Measurements from ENCODE around the gene HMGN2.

HMGN2 gene
- 146 to 157 reads per million in 2 experiments for total RNA-seq

DNA sequence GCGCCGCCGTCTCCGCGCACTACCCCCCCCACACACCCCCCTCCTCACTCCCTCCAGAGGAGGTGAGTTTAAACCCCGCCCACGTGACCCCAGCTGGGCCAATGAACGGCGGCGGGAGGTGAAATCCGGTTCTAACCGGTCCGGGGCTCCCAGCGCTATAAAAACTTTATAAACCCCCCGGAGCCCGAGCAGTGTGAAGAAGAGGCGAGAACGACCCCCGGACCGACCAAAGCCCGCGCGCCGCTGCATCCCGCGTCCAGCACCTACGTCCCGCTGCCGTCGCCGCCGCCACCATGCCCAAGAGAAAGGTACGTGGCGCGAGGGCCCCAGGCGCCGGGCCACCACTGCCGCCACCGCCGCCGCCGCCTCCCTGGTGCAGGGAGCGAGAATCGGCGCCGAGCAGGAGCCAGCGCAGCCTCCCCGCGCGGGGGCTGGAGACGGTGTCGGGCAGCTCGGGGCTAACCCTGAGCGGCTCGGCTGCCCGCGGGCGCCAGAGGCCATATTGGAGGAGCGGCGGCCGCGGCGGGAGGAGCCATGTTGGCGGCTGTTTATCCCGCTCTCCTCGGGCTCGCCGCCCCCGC lies at the start of gene HMGN2:
Gene HMGN2, plus strand, starts transcription at position 121 of the 581 bp plus-strand sequence. Its CDS starts 173 bp downstream, at position 294.
- peak; percentile 86 for DNase-seq (ENCODE audit: low read depth)

DNA sequence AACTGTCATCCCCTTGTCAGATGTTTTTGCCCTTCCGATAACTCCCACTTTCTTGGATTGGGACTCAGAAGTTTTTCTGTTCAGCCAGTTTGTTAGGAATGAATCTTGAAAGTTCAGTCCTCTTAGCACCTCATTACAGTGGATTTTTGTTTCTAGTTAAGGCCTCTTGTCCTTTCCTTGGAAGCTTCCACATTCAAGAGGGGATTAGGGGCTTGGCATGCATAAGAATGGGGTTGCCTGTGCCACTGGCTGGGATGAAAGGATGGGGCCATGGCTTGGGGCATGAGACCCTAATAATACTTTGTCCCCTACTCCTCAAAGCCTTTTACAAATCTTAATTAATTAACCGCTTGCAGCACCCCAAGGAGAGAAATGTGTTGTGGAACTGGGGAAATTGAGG lies 42.5 kb upstream of the HMGN2 start:
- no peak for DNase-seq (ENCODE audit: low read depth)

DNA sequence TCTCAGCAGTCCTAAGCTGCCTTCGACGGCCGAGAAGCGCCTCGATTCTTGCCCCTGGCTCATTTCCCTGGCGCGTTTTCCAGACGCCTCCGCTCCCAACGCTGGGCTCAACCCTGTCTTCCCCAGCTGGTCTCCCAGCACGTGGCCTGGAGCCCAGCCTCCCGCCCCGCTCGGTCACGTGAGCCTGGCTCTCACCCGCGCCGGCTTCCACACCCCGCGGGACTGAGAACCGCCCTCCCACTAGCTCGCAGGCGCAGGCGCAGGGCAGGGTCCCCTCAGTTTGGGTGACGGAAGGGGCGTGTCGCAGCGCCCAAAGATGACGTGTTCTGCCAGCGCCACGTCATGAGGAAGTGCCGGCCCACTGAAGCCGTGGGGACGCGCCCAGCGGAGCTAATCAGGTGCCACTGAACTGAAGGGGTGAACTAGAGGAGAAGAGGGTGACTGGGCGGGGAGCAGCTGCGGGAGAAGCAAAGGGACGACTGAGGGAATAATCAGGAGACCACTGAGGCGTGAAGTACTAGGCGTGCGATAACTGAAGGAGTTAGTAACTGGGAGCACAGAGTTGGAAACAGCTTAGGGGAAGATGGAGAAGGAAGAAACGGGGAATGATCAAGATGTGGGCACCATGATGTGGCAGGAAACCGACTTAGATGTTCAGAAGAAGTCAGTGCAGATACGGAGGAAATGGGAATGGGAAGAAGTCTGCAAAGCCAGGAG lies 40.1 kb upstream of the HMGN2 start, which contains the start of gene DHDDS:
Gene DHDDS, plus strand, starts transcription at position 343 of the 717 bp plus-strand sequence. CDS start 625 bp downstream, outside the sequence.
- DNase-seq (ENCODE audit: low read depth), result peak; percentile 97

DNA sequence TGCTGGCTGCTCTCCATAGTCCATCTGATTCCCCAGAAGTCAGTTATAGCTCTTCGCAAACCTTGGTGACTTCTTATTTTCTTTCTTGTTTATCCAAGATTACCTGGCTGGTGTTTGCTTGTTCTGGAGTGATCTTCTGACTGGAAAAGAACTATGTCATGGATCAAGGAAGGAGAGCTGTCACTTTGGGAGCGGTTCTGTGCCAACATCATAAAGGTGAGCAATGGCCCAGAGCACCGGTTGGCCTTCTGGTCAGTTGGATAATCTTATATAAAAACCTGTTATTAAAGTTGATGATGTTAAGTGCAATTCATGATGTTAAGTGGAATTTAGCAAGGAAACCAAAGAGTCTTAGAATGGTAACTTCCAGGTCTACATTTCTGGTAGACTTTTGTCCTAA lies 39.4 kb upstream of the HMGN2 start:
- DNase-seq (ENCODE audit: low read depth), result no peak

DNA sequence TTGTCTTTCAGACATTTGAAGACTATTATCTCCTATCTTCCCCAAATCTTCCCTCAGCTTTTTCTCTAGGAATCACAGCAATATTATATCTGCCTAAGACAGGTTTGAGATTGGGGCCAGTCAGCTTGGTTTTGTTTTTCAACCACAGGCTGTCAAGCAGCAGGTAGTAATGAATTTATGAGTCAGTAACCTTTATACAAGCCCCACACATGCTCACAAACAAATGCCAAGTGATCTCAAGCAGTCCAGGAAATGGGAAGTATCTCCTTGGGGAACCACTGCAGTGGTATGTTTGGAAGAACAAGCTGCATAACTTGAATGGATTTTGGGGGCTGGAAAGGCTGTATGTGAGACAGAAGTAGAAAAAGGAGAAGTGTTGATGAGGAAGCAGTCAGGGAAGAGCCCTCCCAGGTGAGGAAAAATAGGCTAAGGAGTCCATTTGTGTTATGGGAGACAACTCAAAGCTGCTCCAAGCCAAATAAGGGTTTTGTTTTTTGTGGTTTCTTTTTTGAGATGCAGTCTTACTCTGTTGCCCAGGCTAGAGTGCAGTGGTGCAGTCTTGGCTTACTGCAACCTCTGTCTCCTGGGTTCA lies 38.0 kb upstream of the HMGN2 start:
- no peak for DNase-seq (ENCODE audit: low read depth)

DNA sequence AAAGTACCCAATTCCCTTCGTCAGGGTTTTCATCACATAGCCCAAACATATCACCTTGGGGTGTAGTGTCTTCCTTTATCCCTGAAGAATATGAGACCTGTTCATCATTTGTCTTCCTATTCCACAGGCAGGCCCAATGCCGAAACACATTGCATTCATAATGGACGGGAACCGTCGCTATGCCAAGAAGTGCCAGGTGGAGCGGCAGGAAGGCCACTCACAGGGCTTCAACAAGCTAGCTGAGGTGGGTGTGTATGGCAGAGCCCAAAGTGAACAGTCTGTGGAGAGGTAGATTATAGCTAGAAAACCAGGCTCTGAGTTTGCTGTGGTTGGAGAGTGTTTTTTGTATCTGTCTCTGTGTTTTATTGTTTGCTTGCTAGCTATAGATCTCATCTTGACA lies 34.2 kb upstream of the HMGN2 start:
- no peak for DNase-seq (ENCODE audit: low read depth)

DNA sequence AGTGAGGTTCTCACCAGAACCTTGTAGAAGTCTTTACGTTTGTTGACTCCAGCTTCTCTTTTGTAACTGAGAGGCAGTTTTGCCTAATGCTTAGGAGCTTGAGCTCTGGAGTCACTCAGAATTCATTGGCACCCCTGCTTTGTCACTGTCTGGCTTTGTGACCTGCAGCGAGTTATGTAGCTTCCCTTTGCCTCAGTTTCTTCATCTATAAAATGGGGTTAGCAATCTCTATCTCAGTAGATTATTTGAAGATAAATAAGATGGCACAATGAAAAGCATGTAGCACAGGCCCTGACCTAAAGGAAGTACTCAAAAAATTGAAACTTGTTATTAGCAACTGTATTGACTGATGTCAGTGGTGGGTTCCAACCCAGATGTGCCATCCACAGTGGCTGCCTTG lies 32.0 kb upstream of the HMGN2 start:
- DNase-seq (ENCODE audit: low read depth), result no peak

DNA sequence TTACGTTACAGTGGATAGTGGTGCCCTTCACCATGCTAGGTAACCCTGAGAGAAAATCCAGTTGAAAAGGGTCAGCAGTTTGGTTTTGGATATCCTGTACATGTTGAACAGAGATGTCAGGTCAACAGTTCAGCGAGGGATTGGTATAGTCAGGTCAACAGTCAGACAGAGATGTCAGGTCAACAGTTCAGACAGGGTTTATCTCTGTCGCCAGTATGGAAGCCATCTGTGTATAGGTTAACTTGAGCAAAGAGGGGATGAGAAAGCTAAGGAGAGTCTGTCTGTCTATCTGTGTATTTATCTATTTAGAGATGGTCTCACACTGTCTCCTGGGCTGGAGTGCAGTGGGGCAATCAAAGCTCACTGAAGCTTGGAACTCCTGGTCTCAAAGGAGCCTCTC lies 22.4 kb upstream of the HMGN2 start:
- no peak for DNase-seq (ENCODE audit: low read depth)

DNA sequence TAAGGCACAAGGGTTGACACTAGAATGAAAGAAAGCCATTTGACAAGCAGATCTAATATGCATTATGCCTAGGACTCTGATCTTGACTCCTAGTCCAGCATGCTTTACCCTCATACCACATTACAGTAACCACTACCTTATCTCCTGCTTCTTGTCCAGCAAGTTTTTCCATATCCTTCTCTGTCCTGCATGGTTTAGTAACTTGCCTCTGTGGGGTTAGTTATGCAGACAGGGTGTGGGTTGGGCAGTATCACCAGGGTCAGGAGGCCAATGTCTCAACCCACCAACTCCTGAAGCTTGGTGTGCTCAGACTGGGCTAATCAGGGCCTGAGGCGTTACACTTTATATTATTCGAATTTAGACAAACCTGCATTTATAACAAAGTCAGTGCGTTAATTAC lies 21.3 kb upstream of the HMGN2 start:
- DNase-seq (ENCODE audit: low read depth), result no peak

DNA sequence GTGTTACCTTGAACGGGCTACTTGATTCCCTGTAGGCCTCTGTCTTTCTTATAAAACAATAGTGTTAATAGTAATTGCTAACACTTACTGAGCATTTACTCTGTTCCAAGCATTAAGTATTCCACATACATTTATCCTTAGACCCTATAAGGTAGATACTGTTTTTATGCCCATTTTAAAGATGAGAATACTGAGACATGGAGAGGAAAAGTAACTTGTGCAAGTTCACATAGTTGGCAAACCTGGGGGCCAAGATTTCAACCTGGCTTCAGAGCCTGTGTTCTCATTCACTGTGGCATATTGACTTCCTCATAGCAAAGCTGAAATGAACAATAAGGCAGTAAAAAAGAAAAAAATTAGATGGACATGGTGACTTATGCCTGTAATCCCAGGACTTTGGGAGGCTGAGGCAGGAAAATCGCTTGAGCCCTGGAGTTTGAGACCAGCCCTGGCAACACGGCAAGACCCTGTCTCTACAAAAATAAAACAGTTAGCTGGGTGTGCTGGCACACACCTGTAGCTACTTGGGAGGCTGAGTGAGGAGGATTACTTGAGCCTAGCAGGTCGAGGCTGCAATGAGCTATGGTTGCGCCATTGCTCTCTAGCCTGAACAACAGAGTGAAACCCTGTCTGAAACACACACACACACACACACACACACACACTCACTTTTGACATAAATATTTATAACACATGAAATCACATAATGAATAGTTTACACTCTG lies 19.6 kb upstream of the HMGN2 start:
- DNase-seq (ENCODE audit: low read depth), result no peak

DNA sequence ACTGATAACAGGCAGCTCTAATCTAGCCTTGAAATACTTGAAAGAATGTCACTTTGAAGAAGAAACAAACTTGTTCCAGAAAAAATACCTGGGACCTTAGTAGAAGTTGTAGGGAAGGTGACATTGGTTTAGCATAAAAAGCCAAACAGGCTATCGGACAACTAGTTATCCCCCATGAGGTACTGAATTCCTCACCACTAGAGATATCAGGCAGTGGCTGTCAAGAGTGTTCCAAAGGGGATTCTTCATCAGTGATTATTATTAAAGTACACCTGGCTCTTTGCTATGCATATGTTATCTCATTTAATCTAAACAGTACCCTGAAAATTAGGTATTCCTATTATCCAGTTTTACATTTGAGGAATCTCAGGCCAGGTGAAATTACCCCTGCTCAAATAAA lies 13.1 kb upstream of the HMGN2 start:
- no peak for DNase-seq (ENCODE audit: low read depth)

DNA sequence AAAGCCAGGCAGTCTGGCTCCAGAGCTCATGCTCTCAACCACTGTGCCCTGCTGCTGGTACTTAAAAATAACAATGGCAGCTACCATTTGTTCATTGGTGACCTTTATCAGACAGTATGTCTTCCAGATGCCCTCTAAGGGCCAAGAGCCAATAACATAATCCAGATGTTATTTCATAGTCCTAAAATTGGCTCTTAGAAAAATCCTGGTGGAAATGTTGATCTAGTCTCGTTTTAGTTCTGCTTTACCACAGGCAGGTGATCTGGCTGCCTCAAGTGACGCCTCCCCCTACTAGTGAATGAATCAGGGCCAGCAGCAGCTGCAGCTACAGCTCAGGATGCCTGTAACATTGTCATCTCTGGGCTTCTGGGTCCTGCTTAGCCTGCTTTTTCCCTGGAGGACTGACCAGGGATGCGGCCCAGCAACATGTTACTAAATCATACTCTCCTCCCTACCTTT lies 12.6 kb upstream of the HMGN2 start:
- DNase-seq (ENCODE audit: low read depth), result no peak

DNA sequence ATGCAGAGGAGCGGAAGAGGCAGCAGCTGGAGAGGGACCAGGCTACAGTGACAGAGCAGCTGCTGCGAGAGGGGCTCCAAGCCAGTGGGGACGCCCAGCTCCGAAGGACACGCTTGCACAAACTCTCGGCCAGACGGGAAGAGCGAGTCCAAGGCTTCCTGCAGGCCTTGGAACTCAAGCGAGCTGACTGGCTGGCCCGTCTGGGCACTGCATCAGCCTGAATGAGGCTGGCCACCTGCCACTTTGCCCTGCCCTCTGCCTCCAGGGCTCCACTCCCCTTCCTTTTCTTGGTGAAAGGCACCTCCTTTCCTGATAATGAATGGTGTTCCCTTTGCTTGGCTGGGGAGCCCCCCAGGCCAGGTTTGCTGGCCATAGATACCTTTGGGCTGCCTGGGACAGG lies 3.3 kb upstream of the HMGN2 start:
- DNase-seq (ENCODE audit: low read depth), result no peak

DNA sequence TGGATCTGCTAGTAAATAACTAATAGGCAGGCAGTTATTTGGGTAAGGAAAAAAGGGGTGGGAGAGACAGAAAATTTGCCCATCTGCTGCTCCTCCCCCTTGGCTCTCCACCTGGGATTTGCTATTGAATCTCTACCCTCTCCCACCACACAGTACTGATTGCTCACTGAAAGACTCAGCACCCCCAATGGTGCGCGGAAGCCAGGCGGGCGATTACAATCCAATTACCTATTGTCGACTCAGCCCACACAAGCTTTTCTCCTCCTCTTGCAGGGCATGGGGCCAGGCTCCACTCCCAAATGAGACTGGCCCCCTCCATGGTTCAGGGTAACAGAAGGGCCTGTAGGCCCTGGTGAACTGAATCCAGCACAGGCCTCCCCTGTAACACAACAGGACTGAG lies 2.7 kb upstream of the HMGN2 start:
- DNase-seq (ENCODE audit: low read depth), result no peak

DNA sequence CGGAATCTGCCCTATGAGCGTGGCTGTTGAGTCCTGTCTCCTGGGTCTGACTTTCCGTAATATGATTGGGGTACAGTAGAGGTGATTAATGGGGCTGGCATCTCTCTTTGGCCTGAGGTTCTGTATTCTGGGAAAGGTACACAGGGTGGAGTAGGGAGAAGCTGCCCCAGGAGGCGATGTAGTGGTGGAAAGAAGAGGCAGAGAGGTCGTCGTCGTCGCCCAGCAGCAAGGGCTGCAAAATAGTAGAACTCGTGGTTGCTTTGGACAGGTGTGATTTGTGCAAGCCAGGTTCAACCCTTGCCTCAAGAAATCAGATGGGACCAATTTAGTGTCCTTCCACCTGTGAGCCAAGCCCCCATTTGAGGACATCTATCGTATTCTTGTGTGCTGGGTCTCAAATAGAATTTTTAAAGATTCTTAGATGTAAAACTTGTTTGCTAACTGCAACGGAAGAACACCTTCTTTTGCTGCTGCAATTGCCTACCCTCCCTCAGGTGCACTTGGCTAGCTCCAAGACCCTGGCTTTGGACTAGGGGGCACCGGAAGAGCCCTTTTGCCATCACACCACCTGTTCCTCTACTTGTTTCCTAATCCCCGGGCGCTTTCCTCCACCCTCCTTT lies 1.3 kb upstream of the HMGN2 start:
- DNase-seq (ENCODE audit: low read depth), result no peak

DNA sequence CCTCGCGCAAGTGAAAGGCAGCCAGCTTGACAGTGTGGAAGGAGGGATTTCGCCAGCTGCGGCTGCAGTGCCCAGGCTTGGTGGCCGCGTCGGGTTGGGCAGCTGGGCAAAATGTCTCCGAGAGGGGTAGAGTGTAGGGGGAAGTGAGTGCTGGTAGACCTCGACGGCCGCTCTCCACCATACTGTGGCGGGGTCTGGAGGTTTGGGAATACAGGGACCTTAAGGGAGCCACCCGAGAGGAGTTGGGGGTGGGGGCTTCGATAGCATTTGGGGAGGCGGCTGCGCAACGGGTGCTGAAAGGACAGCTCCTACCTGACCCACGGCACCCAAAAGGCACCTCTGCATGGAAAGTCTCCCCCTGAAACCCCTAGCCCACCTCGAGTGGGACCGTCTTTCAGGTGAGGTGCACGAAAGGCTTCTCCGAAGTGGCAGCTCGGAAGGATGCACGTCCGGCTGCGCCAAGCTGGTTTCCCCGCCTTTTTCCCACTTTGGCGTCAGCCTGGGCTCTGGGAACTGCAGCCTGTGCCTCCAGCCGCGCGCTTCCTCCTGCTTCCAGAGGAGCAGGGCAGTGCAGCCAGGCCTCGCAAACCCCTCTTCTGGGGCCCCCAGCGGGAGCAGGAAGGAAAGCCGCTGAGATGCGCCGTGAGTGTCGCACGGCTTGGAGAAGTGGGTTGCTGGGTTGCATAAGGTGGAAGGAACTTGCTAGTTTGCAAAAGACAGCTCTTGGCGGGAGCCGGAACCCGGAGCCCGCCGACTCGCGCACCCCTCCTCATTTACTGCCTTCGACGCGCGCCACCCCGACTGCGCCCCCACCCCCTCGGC lies 531 bp upstream of the HMGN2 start:
- peak; percentile 25 for DNase-seq (ENCODE audit: low read depth)

DNA sequence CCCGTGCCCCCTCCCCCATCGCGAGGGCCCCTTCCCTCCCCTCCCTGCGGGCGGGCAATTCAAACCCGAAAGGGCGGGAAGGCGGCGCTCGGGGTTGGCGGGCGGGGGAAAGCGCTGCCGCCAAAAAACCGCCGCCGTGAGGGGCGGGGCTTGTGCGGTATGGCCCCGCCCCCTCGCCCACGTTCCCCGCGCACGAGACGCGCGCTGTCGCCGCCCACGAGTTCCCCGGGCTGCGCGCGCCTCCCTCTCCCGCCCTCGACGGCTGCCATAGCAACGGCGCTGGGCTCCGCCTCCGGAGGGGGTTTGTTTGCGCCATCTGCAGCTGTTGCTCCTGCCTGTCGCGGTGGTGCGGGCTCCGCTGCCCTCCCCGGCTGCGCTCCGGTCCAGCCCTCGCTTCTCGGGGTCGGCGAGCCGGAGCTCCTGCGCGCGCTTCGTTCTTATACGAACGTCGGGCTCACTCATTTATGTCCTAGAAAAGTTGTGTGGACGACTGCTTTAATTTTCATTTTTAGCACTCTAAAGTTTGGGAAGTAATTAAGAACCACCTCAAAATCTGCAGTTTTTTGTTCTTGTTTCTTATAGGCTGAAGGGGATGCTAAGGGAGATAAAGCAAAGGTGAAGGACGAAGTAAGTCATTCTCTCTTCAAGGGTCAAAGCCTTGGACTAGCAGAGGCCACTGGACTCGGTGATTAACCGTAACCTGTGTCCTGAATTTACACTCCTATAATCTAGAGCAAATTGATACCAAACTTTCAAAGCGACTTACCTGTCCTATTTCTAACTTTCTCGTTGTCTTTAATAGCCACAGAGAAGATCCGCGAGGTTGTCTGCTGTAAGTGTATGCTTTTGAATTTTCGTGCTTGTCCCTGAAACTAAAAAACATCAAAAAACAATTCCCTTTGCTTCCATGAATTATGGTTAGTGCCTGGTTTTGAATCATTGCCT lies 933 bp downstream of the HMGN2 start:
- DNase-seq (ENCODE audit: low read depth), result peak; percentile 95

DNA sequence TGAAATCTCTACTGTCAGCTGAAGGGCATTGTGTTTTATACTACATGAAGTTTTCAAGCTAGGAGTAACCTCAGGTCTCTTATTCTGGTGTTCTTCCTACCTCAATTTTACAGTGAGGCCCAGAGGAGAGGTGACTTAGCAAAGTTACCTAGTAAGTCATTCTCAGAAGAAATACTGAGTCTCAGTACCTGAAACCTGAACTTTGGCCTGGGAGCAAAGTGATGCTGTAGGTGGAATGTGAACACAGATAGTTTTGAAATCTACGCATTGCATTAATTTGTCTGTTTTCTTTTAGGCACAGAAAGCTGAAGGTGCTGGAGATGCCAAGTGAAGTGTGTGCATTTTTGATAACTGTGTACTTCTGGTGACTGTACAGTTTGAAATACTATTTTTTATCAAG lies 2.6 kb downstream of the HMGN2 start:
- no peak for DNase-seq (ENCODE audit: low read depth)

DNA sequence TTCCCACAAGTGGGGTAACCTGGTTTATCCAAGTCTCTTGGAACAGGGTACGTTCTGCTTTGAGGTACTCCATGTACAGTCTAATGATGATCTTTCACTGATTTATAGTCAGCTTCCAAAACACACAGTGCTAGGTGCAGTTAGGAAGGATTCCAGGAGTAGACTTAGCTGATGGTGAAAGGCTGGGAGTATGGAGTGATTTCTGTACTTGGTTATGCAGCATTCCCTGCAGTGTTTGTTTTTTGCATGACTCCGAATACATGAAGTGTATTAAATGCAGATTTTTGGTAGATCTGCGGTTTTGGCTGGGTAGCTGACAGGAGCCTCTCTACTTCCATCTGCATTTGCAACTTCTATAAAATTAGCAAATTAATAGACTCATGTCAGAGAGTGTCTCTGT lies 3.7 kb downstream of the HMGN2 start:
- no peak for DNase-seq (ENCODE audit: low read depth)

DNA sequence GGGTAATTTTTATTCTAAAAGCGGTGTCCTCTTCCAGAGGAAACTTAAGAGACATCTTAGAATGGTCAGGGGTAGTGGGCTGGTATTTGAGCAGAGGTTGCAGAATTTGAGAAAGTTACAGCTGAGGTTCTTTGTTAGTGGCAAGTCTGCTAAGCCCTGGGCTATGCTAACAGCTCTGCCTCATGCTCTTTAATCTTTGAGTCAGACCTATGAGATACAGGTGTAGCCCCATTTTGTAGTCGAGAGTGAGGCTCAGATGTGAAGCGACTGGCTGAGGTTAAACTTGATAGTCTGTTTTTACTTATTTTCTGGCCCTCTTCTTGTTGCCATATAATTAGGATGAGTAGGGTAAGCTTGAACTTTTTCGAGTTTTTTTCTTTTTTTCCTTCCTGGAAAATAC lies 4.7 kb downstream of the HMGN2 start:
- DNase-seq (ENCODE audit: low read depth), result no peak
